Anterior cingulate cortex (tissue), 58 donors: ENCODE results near the gene NFIA.

Experiments
- DNase-seq, 58 donors: peaks; one replicate each; lab custom pipeline; 2025; lab: John Stamatoyannopoulos, UW

NFIA gene

DNA sequence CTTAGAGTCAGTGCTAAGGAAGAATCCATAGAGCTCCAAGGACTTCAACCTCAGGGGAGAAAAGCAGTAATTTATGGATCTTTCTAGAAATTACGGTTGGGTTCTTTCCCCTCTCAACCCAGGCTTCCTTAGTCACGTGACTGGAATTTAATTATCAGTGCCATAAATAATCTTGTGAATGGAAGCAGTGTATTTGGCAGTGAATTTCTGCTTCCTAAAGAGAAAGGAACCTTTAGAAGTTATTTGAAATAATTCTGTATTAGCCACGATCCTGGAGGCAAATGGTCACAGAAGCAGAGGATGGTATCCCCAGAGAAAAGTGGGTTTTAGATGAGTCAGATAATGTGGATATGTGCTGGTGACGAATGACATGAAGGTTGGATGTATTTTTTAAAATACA lies 89.6 kb downstream of the NFIA start:
- DNase-seq = no peak

DNA sequence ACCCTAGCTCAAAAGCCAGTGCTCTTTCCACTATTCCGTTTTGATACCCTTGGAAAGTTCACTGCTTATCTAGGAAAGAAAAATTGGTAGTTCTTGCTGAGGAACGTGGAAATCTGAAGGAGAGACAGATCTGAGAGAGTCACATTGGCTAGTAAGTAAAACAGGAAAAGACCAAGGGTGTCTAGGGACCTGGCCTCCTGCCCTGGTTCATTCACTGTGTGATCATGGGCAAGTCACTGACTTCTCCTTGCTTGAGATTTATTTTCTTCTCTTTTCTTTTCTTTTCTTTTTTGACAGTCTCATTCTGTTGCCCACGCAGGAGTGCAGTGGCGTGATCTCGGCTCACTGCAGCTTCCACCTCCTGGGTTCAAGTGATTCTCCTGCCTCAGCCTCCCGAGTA lies 90.8 kb downstream of the NFIA start:
- DNase-seq = no peak

DNA sequence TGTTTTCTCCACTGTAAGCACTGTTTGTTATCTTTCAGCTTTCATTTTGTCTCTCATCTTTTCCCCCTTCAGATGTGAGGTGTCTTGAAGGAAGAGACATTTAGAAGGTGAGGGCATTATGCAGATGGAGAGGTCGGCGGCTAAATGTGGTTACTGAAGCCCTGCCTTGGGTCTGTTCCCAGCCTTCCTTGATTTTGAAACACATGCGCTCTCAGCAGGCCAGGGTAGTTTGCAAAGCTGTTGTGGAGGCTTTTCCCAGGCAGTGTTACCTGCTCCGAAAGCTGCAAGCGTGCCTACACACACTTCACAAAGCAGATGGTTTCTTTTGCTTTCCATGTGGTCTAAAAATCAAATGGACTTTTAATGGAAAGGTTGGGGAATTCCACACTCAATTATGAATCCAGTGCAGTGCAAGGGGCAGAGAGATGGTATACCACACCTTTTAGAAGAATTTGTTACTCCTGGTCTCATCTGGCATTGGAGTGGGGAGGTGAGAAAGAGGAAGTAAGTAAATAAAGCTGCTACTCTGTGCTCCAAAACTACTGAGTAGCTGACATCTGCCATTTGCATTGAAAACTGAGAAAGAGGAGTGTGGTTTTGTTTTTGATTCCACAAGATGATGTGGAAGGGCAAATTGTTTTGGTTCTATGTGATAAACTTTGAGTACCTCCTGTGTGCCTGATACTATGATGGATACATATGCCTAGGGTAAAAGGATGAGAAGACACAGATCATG lies 91.9 kb downstream of the NFIA start:
- peak in 8 of 58 donors; percentile 13 to 53 (median 22) for DNase-seq

DNA sequence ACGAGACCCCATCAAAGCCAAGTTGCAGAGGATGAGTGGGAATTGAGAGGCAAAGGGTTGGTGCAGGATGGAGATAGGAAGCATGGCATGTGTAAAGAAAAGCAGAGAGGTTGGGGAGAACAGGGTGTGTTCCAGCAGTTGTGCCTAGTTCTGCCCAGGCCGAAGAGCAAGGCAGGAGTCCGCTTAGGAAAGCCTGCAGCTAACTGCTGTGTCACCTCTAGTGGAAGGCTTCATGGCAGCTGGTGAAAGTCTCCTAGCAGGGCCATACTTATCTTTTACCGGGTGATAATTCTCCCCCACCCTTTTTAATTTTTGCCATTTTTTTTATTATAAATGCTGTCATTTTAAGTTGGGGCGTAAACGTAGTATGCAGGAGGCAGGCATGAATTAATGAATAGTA lies 93.6 kb downstream of the NFIA start:
- DNase-seq = no peak

DNA sequence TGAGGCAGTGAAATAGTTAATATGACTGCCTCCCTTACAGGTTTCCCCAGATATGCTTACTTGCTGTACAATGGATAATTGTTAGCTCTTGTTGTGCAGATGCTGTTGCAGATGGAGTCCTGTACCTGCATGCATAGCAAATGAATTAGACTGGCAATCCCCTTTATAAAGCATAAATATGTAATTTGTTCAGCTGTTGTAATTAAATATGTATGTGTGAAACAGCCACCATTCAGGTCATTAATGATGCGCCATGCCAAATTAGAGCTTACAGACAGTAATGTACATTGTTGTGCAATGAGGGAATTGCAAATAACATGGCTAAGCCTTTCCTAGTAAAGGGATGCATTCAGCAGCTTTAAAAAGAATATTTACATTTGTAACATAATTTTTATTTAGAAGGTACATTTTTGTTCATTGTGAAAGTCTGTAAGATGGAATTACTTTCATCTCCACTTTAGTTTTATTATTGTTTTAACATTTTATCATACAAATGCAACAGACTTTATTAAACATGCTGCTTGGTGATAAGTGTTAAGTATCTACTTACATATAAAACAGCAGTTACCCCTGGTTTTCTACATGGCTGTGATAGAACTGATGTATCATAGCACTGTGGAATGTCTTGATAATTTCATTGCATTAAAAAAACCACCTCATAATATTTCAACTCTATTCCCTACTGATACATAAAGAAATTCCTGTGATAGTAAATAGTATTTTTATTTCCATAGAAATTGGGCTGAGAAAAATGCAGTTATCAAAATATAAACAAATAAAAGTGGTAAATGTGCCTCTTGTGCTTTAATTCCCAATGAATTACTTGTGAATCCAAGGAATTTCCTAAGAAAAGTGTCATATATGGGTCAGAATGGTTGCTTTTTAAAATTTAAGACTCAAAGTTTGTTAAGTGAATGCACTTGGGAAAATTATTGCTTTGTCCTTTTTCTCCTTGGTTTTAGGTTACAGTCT lies 99.0 kb downstream of the NFIA start:
- no peak for DNase-seq

DNA sequence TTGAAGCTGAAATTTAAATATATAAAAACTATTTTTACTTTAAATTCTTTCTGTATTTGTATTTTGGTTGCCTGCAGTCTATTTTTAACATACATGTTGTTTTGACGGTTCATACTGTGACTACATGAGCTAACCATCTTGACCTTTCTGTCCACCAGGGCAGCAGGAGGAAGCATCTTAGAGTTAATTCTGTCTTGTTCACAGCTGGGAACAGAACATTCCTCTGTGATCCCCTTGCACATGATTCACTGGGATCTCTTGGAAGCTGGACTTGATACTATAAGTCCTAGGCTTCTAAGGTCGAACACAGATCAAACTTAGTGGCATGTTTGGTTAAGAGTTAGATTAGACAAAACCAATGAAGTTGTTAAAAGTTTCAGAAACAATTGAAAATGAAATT lies 99.7 kb downstream of the NFIA start:
- no peak for DNase-seq

DNA sequence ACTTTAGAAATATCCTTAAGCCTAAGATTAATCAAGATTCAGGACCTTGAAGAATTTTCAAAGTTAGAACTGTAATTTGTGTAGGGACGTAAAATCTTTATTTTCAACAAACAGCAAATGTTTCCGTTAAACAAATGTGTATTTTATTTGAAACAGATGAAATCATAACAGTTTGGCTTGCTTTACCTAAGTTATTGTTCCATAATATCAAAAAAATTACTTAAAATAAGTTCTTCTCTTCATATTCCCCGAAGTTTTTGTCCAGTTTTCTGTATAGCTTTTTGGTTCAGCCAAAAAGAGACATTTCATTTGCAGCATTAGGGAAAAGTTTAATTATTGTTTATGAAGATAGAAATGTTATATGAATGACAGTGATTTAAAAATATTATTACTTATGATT lies 100.1 kb downstream of the NFIA start:
- no peak for DNase-seq

DNA sequence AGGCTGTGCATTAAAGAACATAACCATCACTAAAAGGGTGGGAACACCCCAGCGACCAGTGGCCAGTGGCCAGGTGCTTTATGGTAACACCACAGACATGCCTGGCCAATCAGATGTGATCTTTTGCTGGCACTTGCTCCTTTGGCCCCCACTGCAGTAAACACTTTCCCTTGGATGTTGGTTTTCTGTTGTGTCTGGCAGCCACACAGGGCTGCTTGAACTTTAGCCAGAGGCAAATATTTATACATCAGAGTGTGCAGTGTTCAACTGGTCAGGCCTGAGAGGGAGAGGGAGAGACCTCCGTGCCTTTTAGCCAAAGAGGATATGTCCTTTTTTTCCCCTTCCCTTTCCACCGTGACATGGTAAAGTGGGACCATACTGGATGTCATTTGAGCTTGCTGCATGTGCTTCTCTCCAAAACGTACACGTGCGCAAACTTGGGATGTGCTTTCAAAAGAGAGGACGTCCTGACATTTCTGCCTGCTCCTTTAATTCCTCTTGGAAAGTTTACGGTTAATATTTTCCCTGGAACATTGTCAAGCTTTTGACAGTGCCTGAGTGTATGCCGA lies 101.2 kb downstream of the NFIA start:
- DNase-seq = peak in 34 of 58 donors; percentile 8 to 73 (median 31)

DNA sequence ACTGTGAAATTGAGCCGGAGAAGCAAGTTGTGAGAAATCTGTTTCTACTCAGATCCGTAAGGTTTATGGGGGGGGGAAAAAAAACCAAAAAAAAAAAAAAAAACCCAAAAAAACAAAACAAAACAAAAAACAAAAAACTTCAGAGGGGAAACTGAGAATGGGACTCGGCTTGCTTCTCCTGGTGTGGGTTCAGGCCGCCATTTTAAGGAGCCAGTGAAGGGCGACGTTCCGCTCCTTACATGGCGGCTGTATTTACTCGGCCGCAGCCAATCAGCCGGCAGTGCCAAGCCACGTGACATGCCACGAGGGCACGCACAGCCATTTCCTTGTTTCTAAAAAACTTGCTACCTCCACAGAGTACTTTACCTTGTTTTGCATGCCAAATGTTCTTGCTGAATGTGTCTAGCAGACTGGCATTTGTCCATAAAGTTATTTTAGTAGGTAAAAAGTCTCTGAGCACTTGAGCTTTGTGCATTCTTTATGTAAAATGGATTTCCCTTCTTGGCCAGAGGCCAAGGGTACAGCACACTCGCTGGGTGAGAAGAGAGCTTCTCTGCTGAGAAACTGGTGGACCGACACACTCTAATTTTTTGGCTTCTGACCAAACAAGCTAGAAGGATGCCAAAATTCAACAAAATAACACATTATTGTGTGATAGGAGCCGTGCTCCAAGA lies 101.8 kb downstream of the NFIA start:
- DNase-seq = peak in 57 of 58 donors; percentile 24 to 95 (median 87)

DNA sequence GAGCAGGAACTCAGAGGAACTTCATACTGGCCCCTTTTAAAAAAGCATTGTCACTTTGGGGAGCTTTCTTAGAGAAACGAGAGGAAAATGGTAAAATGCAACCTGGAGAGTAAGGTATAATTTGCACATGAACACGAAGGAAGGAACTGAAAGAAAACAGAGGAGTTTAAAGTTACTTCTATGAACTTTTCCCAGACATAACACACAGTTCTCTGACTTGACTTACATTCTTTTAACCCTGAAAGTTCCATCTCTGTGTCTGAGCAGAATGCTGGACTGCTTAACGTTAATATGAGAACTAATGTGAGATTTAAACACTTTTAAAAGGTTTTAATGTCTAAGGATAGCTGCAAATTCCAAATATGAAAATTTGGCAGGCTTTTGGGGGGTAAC lies 102.3 kb downstream of the NFIA start:
- DNase-seq = no peak

DNA sequence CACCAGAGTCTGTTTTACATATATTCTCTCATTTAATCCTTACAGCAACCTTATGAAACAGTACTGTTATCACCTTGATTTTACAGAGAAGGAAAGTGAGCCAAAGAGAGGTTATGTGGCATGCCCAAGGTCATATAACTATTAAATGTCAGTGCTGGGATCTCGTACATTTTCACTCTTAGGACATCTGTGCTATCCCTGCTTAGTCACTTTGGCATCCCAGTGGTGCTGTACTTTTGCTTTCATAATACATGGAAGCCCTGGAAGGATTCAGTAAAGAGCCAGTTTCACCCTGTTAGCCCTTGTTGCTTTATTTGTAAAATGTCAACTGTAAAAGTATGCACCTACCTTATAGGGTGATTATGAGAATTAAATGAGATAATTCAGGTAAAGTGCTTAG lies 104.4 kb downstream of the NFIA start:
- DNase-seq = no peak

DNA sequence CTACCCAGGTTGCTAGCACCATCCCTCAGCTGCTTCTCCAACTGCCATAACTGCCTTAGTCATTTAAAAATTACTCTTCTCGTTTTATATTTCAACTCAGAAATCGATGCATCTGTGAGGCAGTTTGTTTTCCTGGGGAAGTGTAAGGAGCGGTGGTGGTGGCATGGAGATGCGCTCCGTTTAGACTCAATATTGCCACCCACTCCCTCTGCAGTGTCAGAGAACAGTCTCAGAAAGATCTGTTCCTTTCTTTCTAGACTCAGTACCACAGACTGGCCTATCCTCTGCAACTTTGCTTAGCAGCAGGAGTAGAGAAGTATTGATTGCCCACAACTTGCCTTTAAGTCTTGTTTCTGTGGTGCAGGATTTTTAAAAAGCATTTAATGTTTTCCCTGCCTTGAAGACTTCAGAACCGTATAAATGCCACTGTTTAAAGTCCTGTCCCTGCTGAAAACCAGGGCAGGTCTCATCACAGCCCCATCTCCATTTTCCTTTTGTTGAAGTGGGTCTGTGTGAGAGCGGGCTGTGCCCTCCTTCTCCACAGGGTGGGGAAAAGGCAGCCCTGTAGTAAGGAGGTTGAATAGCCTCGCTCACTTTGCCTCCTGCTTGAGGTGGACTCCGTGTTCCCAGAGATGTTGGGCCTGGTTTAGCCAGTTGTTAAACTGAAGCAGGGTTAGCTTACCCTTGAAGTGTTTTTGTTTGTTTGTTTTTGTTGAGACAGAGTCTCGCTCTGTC lies 105.2 kb downstream of the NFIA start:
- peak in 25 of 58 donors; percentile 3 to 58 (median 33) for DNase-seq

DNA sequence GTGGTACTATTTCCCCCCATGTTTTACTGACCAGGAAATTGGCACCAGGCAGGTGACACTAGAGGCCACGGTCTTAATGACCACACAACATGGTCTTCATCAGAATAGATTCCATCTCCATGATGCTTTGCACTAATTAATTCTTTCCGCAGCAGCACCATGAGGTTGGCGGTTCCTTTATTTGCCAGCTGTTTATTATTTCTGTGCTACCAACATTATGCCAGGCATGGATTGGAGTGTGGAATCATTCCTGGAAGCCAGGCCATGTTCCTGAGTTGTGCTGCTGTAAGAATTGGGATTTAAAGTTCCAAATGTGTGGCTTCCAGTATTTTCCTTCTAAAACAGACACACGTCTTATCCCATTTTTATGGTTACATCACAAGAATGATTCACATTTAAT lies 107.8 kb downstream of the NFIA start:
- DNase-seq = no peak

DNA sequence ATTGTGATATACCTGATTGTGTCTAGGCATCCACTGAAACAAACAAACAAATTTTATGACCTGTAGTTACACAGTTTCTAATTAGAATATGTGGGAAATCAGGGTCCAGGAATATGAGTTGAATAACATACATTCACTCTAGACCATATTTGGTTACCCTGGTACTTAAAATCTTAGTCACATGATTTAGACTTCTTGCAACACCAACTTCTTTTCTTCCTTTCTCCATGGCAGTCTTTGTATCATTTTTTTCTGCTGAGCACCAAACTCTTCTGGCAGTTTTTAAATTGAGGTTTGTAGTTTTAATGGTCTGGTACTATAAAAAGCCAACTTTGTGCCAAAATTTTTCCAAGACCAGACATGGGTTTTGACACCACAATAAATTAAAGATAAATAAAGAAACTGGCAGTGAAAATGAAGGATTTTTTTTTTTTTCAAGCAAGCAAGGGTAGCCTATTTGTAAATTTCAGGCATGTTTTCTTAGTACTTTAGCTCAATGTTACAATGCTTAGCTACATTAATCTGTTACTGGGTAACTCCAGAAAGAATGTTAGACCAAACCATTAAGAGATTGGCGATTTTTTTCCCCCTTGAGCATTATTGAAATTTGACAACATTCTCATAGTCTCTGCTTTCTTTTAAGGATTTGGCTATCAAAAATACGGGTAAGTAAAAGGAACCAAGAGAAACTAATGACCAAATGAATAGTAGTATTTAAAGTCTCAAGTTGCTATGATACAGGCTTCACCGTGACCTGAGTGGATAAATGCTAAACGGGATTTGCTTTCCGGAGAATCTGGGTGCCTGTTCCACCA lies 108.5 kb downstream of the NFIA start:
- DNase-seq = peak in 5 of 58 donors; percentile 21 to 67 (median 39)

DNA sequence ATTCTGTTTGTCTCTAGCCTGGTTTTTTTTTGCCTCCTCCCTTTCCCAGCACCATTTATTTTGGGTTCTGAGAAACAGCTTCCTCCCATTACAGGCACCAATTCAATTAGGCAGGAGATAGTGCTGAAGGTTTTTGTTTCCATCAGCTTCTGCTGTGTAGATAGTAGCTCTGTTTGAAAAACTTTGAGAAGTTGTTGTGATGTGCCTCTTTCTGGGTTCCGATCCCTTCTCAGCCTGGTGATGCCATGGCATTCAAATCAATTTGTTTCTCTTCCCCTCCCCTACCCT lies 109.0 kb downstream of the NFIA start:
- peak in 3 of 58 donors; percentile 11 to 49 (median 27) for DNase-seq

DNA sequence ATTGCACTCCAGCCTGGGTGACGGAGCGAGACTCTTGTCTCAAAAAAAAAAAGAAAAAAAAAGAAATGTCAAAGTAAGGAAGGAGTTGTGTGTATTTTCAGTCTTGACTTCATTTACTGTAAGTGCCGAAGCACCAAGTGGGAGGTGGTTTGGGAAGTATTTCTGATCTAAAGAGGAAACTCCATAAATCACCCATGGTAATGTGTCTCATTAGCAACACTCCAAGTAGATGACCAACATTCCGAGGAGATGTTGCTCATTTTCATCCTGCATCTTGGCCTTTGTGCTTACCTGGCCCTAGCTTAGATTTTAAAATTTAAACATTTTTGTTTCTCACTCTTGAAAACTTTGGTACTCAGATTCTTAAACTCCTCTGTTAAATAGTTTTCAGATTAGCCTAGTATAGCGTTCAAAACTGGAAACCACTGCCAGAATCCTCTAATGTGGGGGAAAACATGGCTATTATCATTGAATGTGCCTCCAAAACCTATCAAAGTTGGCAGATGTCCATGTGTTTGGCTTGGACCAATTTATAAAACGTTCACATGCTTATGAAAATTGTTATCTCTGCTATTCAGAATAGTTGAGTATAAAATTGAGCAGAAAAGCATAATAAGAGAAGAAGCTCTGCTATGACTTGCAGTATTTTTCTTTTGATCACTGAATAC lies 110.4 kb downstream of the NFIA start:
- no peak for DNase-seq

DNA sequence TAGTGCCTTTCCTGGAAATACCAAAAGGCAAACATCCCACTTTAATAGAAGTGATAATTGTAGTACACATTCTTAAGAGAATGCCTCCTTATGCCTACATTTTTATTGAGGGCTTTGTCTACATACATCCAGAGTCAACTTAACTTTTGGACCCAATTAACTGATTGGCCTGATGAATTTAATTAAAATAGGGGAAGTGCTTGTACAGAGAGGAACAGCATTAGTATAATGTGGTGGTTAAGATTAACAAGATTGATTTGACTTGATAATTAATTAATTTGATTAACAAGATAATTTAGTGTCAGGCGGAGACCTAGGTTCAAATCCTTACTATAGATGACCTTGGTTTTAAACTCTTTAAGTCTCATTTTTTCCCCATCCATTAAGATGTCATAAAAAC lies 111.4 kb downstream of the NFIA start:
- DNase-seq = no peak

DNA sequence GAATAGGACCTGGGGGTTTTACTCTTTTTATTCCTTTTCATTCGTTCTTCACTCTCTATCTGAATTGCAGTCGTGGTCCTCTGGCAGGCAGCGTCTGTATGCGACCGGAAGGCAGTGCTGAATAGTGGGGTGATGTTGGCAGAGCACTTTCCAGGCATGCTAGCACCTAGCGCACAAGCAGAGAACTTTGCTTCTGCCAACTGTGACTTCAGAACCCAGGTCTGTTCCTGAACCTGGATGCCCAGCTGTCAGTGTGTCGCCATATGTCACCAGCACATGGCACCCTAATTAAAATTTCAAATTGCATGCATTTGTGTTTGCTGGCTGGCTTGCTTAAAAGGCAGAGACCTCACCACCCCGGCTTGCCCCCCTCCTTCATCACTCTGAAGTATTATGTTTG lies 116.2 kb downstream of the NFIA start:
- DNase-seq = peak in 7 of 58 donors; percentile 12 to 51 (median 26)

DNA sequence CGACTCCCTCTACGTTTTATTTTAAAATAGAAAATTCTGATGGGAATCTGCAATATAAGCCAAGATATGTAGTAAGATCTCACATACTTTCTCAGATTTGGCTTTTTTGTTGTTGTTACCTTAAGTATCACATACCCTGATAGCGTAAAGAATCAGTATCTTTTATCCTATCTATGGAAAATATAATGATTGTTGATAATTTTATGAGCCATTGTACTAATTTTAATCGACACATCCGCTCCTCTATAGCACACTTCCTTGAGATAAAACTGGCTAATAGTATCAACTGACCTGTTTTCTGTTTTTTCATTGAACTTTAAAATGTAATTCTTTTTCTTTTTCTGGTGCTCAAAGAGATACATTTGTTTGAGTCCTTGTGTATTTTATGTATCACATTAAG lies 118.7 kb downstream of the NFIA start:
- DNase-seq = no peak
